Renal pelvis (tissue), 4 donors: Measurements from ENCODE around the gene RADIL. TPM values are rescaled to one million over a fixed set of nuclear protein-coding genes. Genes with fewer than 3 reads are reported as not detected.

ENCODE experiments used
- DNase-seq: peaks from one replicate; pipeline ENCODE4 v3.0.0-alpha.2; 2013
- polyA plus RNA-seq, 3 donors: library from polyadenylated mRNA; unstranded; fragments of 120-200 nt; gene quantifications; one replicate each; pipeline ENCODE4 v1.2.1, GENCODE V29; 2013; ENCODE audit not compliant: insufficient read length in 3 of 3

Gene RADIL
- polyA plus RNA-seq, 3 donors: 2.1 to 2.9 (median 2.2) TPM

DNA sequence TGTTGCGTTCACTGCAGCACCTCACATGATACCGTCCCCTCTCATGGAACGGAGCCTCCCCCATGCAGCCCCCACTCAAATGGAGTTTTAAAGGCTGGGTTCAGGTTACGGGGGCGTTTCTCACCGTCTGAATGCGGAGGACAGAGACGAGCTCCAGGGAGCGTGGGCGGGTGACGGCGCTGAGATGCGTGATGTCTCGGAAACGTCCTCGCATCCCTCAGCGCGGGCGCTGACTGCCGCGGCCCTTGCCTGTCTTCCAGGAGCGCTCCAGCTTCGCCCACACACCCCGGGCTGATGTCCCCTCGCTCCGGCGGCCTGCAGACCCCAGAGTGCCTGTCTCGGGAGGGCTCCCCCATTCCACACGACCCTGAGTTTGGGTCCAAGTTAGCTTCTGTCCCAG, 124.7 kb downstream of the RADIL start:
- no peak for DNase-seq

GRCh38 chr7:4758111-4758510, 125.4 kb downstream of the RADIL start:
- DNase-seq: no peak

DNA sequence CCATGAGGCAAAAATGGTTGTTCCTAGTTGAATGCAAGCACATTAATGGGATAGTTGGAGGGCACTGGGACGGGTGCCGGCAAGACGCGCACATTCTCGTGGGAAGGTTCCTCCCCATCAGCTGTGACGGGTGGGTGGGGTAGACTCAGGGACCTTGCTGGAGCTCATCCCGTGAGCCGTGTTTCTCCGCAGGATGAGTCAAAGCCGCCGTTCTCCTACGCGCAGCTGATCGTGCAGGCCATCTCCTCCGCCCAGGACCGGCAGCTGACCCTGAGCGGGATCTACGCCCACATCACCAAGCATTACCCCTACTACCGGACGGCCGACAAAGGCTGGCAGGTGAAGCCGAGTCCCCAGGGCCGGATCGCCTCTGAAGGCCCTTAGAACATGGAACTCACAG, 128.5 kb downstream of the RADIL start:
- no peak for DNase-seq

- no peak for DNase-seq
Measured at GRCh38 chr7:4754433-4755010, 129.0 kb downstream of the RADIL start.

GRCh38 chr7:4753598-4754432, 129.7 kb downstream of the RADIL start:
- no peak for DNase-seq

DNA sequence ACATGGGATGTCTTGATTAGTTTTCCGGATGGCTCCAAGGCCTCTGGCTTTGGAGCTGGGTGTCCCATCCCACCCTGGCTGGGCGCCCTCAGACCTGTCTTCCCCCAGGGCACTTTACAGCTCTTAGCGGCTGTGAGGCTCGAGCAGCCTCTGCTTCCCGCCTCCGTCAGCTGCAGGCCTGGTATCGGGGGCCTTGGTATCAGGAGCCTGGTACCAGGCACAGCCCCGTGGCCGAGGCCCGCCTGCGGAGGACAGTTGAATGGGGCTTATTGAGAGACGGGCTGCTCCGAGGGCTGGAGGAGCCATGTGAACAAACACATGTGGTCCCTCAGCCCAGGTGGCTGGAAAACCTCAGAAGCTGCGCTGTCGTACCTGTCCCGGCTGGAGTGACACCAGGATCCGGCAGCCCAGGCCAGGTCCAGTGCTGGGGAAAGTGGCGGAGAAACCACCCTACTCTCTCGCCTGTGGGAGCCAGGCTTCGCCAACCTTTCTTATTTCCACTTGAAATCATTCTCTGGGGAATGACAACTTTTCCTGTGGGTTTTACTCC, 132.0 kb downstream of the RADIL start:
- no peak for DNase-seq

- no peak for DNase-seq
Measured at GRCh38 chr7:4749798-4750197, 133.7 kb downstream of the RADIL start.

- no peak for DNase-seq
Measured at GRCh38 chr7:4749363-4749762, 134.2 kb downstream of the RADIL start.

Other genes starting within 250 kb of the RADIL start
- 10 to 100 TPM; 15.5 to 30.0 (median 24.3) TPM for gene FOXK1, start 201.4 kb downstream of the RADIL start, polyA plus RNA-seq
- gene AP5Z1, start 108.1 kb downstream of the RADIL start, polyA plus RNA-seq: 10 to 100 TPM; 23.0 to 31.6 (median 27.3) TPM
- gene PAPOLB, start 21.7 kb downstream of the RADIL start, polyA plus RNA-seq: under 1 TPM; 0.04 to 0.09 (median 0.06) TPM
- gene MMD2, start 75.5 kb upstream of the RADIL start, polyA plus RNA-seq: under 1 TPM in 1 of 3 donors, not detected in 2; 0.23 TPM
- 10 to 100 TPM; 19.8 to 24.5 (median 20.4) TPM for gene RBAK, start 162.1 kb upstream of the RADIL start, polyA plus RNA-seq